Motor neuron (in vitro differentiated cells): Measurements from ENCODE around the gene RUNX1. TPM values are rescaled to one million over a fixed set of nuclear protein-coding genes. Genes with fewer than 3 reads are reported as not detected.

ENCODE experiments used
- ATAC-seq, 8 experiments: fragments of 200-7000 bp; cut with Tn5 transposase; replicated peaks in 6 of 8; 2 replicates each; pipeline ENCODE4 v1.8.0; 2021; ENCODE audit warnings: mild to moderate bottlenecking in 8 of 8, moderate library complexity in 8 of 8
- H3K27ac ChIP-seq, 2 donors: fragments of 250-450 bp; sonication (Bioruptor Pico); 2 replicates each; pipeline ENCODE4 v1.9.0; 2021; ENCODE audit warnings: antibody characterized with exemption in 2 of 2, mild to moderate bottlenecking in 2 of 2, moderate library complexity in 1 of 2
- H3K4me1 ChIP-seq, 2 donors: fragments of 250-450 bp; sonication (Bioruptor Pico); replicated peaks in 1 of 2; 2 replicates each; pipeline ENCODE4 v1.6.1; 2021; ENCODE audit warnings: antibody characterized with exemption in 2 of 2, mild to moderate bottlenecking in 2 of 2, moderate library complexity in 1 of 2
- H3K4me3 ChIP-seq, 5 donors: fragments of 250-450 bp; sonication (Bioruptor Pico); 2 replicates each; pipeline ENCODE4 v1.9.0; 2021; ENCODE audit warnings: antibody characterized with exemption in 5 of 5, mild to moderate bottlenecking in 5 of 5, moderate library complexity in 4 of 5
- WGBS, 10 experiments: fragments of 450-650 bp; shearing (Covaris generic); methylation state at CpG; one replicate each; pipeline ENCODE4 v1.0.0; 2022; 5-methylcytosine and 5-hydroxymethylcytosine counted together
- in situ Hi-C, 9 experiments: fragments of 400-800 bp; cut with MboI; loops; one replicate each; pipeline ENCODE4 v1.15.0; 2021; ENCODE audit warnings: low sequenced_read_pairs in 9 of 9, low pct_unique_long_range_greater_than_20kb in 2 of 9; ENCODE audit not compliant: unreplicated experiment in 9 of 9
- total RNA-seq, 8 experiments: library from RNA; unstranded; fragments of 300-600 nt; gene quantifications; 2 replicates each; pipeline versions ENCODE4 v1.2.3 to v1.2.4, GENCODE V29; 2022

RUNX1 gene
- total RNA-seq, 8 experiments from 2014 or later: 0.05 to 49.0 (median 3.6) TPM

GRCh38 chr21:34781526-34781925, 267.6 kb downstream of the RUNX1 start:
- Histone ChIP-seq H3K4me3 (no peak overlapping the region), H3K4me1 (no peaks in the 10 kb centered on the region), H3K27ac (no peak overlapping the region)
- ATAC-seq: no peak
- 40 to 100% (median 84%) methylated on average over 1 to 7 of the region's 7 CpGs; no CpG with 5 or more reads in 1 of the 10 experiments for WGBS, 10 experiments
- in situ Hi-C loops: no loop called here

- in situ Hi-C loops: no loop called here
- WGBS, 10 experiments: 0 to 100% (median 75%) methylated on average over 1 of the region's 2 CpGs; no CpG with 5 or more reads in 4 of the 10 experiments
- H3K27ac ChIP-seq: no peak overlapping the region
- no peaks in the 10 kb centered on the region for H3K4me1 ChIP-seq
- no peak overlapping the region for H3K4me3 ChIP-seq
- ATAC-seq: no peak
These were observed 269.2 kb downstream of the RUNX1 start for GRCh38 chr21:34779860-34780259.

- 0 to 91% (median 76%) methylated on average over 1 to 7 of the region's 7 CpGs; no CpG with 5 or more reads in 2 of the 10 experiments for WGBS, 10 experiments
- no peak overlapping the region for H3K4me3 ChIP-seq
- in situ Hi-C loops: no loop called here
- H3K4me1 ChIP-seq: peaks cover 6 to 12% of the 10 kb centered on the region in 2 donors
- no peak for ATAC-seq
- H3K27ac ChIP-seq: no peak overlapping the region
These were observed 273.3 kb downstream of the RUNX1 start for GRCh38 chr21:34775793-34776192.

- in situ Hi-C loops: no loop called here
- Histone ChIP-seq H3K27ac (no peak overlapping the region), H3K4me1 (peaks cover 6 to 18% of the 10 kb centered on the region in 2 donors), H3K4me3 (no peak overlapping the region)
- 49 to 100% (median 90%) methylated on average over 1 to 2 of the region's 2 CpGs; no CpG with 5 or more reads in 2 of the 10 experiments for WGBS, 10 experiments
- no peak for ATAC-seq
These were observed 274.4 kb downstream of the RUNX1 start for GRCh38 chr21:34774750-34775149.

- Histone ChIP-seq H3K4me1 (peaks cover 6 to 18% of the 10 kb centered on the region in 2 donors), H3K4me3 (no peak overlapping the region), H3K27ac (peak overlapping the region; percentile 85 to 89)
- in situ Hi-C loops: no loop called here
- peak in 5 of 8 experiments; percentile 98 to 100 (median 100) for ATAC-seq
- 21 to 68% (median 37%) methylated on average over 2 to 6 of the region's 6 CpGs; no CpG with 5 or more reads in 4 of the 10 experiments for WGBS, 10 experiments
These were observed 277.5 kb downstream of the RUNX1 start for GRCh38 chr21:34771512-34772028.

- Histone ChIP-seq H3K4me1 (peaks cover 6 to 18% of the 10 kb centered on the region in 2 donors), H3K27ac (no peak overlapping the region), H3K4me3 (no peak overlapping the region)
- in situ Hi-C loops: no loop called here
- 54 to 100% (median 95%) methylated on average over 1 to 4 of the region's 4 CpGs; no CpG with 5 or more reads in 3 of the 10 experiments for WGBS, 10 experiments
- ATAC-seq: no peak
These were observed 278.5 kb downstream of the RUNX1 start for GRCh38 chr21:34770576-34770975.

GRCh38 chr21:34768326-34768725, 280.8 kb downstream of the RUNX1 start:
- Histone ChIP-seq H3K4me3 (no peak overlapping the region), H3K27ac (no peak overlapping the region), H3K4me1 (peaks cover 6 to 18% of the 10 kb centered on the region in 2 donors)
- whole genome bisulfite sequencing, 10 experiments: 62 to 100% (median 97%) methylated on average over 2 to 3 of the region's 3 CpGs; no CpG with 5 or more reads in 3 of the 10 experiments
- no peak for ATAC-seq
- in situ Hi-C loops: no loop called here

- 67 to 100% (median 80%) methylated on average over 1 to 3 of the region's 3 CpGs; no CpG with 5 or more reads in 1 of the 10 experiments for WGBS, 10 experiments
- Histone ChIP-seq H3K4me1 (peaks cover 6 to 12% of the 10 kb centered on the region in 2 donors), H3K4me3 (no peak overlapping the region), H3K27ac (no peak overlapping the region)
- in situ Hi-C loops: no loop called here
- no peak for ATAC-seq
These were observed 282.2 kb downstream of the RUNX1 start for GRCh38 chr21:34766862-34767261.

GRCh38 chr21:34765619-34766018, 283.5 kb downstream of the RUNX1 start:
- Histone ChIP-seq H3K27ac (no peak overlapping the region), H3K4me1 (peaks cover 0 to 4% of the 10 kb centered on the region in 2 donors), H3K4me3 (no peak overlapping the region)
- in situ Hi-C loops: no loop called here
- no peak for ATAC-seq
- WGBS, 10 experiments: 67 to 100% (median 86%) methylated on average over 1 to 4 of the region's 4 CpGs

GRCh38 chr21:34764715-34765284, 284.3 kb downstream of the RUNX1 start:
- in situ Hi-C loops: no loop called here
- Histone ChIP-seq H3K27ac (no peak overlapping the region), H3K4me1 (no peaks in the 10 kb centered on the region), H3K4me3 (no peak overlapping the region)
- WGBS, 10 experiments: 44 to 88% (median 63%) methylated on average over 1 to 3 of the region's 3 CpGs; no CpG with 5 or more reads in 3 of the 10 experiments
- no peak for ATAC-seq

GRCh38 chr21:34762786-34763185, 286.3 kb downstream of the RUNX1 start:
- in situ Hi-C loops: no loop called here
- Histone ChIP-seq H3K27ac (no peak overlapping the region), H3K4me3 (no peak overlapping the region), H3K4me1 (no peaks in the 10 kb centered on the region)
- no peak for ATAC-seq
- 14 to 100% (median 86%) methylated on average over 1 of the region's 1 CpG; no CpG with 5 or more reads in 5 of the 10 experiments for WGBS, 10 experiments

- Histone ChIP-seq H3K4me3 (no peak overlapping the region), H3K4me1 (no peaks in the 10 kb centered on the region), H3K27ac (no peak overlapping the region)
- no peak for ATAC-seq
- 60 to 100% (median 74%) methylated on average over 1 to 2 of the region's 2 CpGs; no CpG with 5 or more reads in 2 of the 10 experiments for WGBS, 10 experiments
- in situ Hi-C loops: no loop called here
These were observed 287.3 kb downstream of the RUNX1 start for GRCh38 chr21:34761758-34762330.

GRCh38 chr21:34754690-34755647, 294.1 kb downstream of the RUNX1 start:
- no peak for ATAC-seq
- in situ Hi-C loops: no loop called here
- no peak overlapping the region for H3K27ac ChIP-seq
- no peak overlapping the region for H3K4me3 ChIP-seq
- H3K4me1 ChIP-seq: no peaks in the 10 kb centered on the region
- 63 to 88% (median 74%) methylated on average over 2 to 18 of the region's 19 CpGs for WGBS, 10 experiments
